Endothelial cell of umbilical vein (primary cell): ENCODE results near the gene MEPE. TPM values are rescaled to one million over a fixed set of nuclear protein-coding genes. Genes with fewer than 3 reads are reported as not detected.

Source experiments
- BruUV-seq: library from RNA; stranded (reverse); fragments of 400-500 nt; replicated peaks from 2 replicates; lab custom pipeline; 2021; lab: Mats Ljungman, UMichigan
- CTCF ChIA-PET: fragments of 300-600, 350-600 bp; sonication (Branson Sonifier 250); formaldehyde crosslinking; loops from one replicate; lab custom pipeline; 2021; ENCODE audit warnings: antibody characterized with exemption, inconsistent platforms; lab: Charles Lee
- POLR2A ChIA-PET: fragments of 300-600, 350-600 bp; sonication (Branson Sonifier 250); formaldehyde crosslinking; loops from one replicate; lab custom pipeline; 2021; ENCODE audit warnings: antibody characterized with exemption, inconsistent platforms; lab: Charles Lee
- DNase-seq: peaks from one replicate; pipeline ENCODE4 v3.0.0-alpha.2; 2011; ENCODE audit warnings: low read depth, low spot score
- FAIRE-seq: peaks from 2 replicates; lab custom pipeline; 2011; peaks lifted over from hg19 to GRCh38; lab: Jason Lieb, UNC
- H2AFZ ChIP-seq: 2 replicates; pipeline ENCODE4 v1.6.0; 2012; ENCODE audit warnings: low read depth, low read length, control low read depth, inconsistent platforms
- H3K27ac ChIP-seq: 2 replicates; pipeline ENCODE4 v1.5.1; 2011; ENCODE audit warnings: low read depth, mild to moderate bottlenecking, control low read depth, low read length, moderate library complexity; ENCODE audit not compliant: insufficient read depth
- H3K27me3 ChIP-seq, 2 experiments: 2 replicates each; pipeline versions ENCODE4 v1.6.0 to v1.6.1; 2011; ENCODE audit warnings: low read length in 2 of 2, mixed read lengths in 1 of 2; ENCODE audit not compliant: control insufficient read depth in 2 of 2, insufficient read depth in 2 of 2
- H3K36me3 ChIP-seq, 2 experiments: 2 replicates in 1 of 2; 3 replicates in 1 of 2; pipeline ENCODE4 v1.5.1; 2011; ENCODE audit warnings: low read length in 2 of 2, mild to moderate bottlenecking in 1 of 2, moderate library complexity in 1 of 2; ENCODE audit not compliant: control insufficient read depth in 2 of 2, insufficient read depth in 2 of 2; ENCODE audit errors: extremely low read depth in 1 of 2
- H3K4me1 ChIP-seq: 3 replicates; pipeline ENCODE4 v1.5.1; 2011; ENCODE audit warnings: mild to moderate bottlenecking, low read length; ENCODE audit not compliant: control insufficient read depth, insufficient read depth; ENCODE audit errors: extremely low read depth
- H3K4me2 ChIP-seq: 2 replicates; pipeline ENCODE4 v1.6.1; 2011; ENCODE audit warnings: low read length, control low read depth, mixed read lengths; ENCODE audit not compliant: insufficient read depth
- H3K4me3 ChIP-seq, 3 experiments: fragments of 200-600 bp in 1 of 3; sonication (generic), shearing (Covaris generic) in 1 of 3; replicated peaks in 1 of 3; 2 replicates each; pipeline ENCODE4 v1.5.1; 2011 to 2016; ENCODE audit warnings: control low read depth in 3 of 3, low read length in 3 of 3, mild to moderate bottlenecking in 2 of 3, inconsistent platforms in 1 of 3, low read depth in 1 of 3, moderate library complexity in 1 of 3; ENCODE audit not compliant: insufficient read depth in 1 of 3
- H3K79me2 ChIP-seq: 2 replicates; pipeline ENCODE4 v1.6.0; 2012; ENCODE audit warnings: low read length, inconsistent platforms; ENCODE audit not compliant: control insufficient read depth, insufficient read depth
- H3K9ac ChIP-seq: replicated peaks from 2 replicates; pipeline ENCODE3; 2011; ENCODE audit warnings: low read length, control low read depth; ENCODE audit not compliant: insufficient read depth; ENCODE audit errors: extremely low read depth
- H3K9me1 ChIP-seq: replicated peaks from 3 replicates; pipeline ENCODE4 v1.6.0; 2011; ENCODE audit warnings: mild to moderate bottlenecking, low read length; ENCODE audit not compliant: control insufficient read depth, insufficient read depth; ENCODE audit errors: extremely low read depth
- H3K9me3 ChIP-seq: replicated peaks from 2 replicates; pipeline ENCODE4 v1.5.1; 2012; ENCODE audit warnings: low read length, inconsistent platforms; ENCODE audit not compliant: control insufficient read depth, insufficient read depth
- H4K20me1 ChIP-seq: replicated peaks from 2 replicates; pipeline ENCODE3; 2011; ENCODE audit warnings: mild to moderate bottlenecking, low read length; ENCODE audit not compliant: control insufficient read depth, insufficient read depth; ENCODE audit errors: extremely low read depth
- CTCF ChIP-seq, 2 donors: IDR thresholded peaks; 1 replicate in 1 of 2; 2 replicates in 1 of 2; pipeline ENCODE4 v1.5.1; 2011; ENCODE audit warnings: low read length in 2 of 2, mild to moderate bottlenecking in 2 of 2, moderate library complexity in 2 of 2, control low read depth in 1 of 2, inconsistent platforms in 1 of 2, low read depth in 1 of 2; ENCODE audit not compliant: insufficient read depth in 1 of 2; ENCODE audit errors: extremely low read depth in 1 of 2
- EZH2 ChIP-seq: IDR thresholded peaks from 2 replicates; pipeline ENCODE4 v1.6.1; 2012; ENCODE audit warnings: borderline replicate concordance, low read depth, mild to moderate bottlenecking, moderate library complexity, low read length, inconsistent platforms; ENCODE audit not compliant: severe bottlenecking
- FOS ChIP-seq: IDR thresholded peaks from 2 replicates; pipeline ENCODE4 v1.6.1; 2011; ENCODE audit warnings: mild to moderate bottlenecking, low read length, moderate library complexity, borderline replicate concordance; ENCODE audit not compliant: insufficient read depth
- GATA2 ChIP-seq: IDR thresholded peaks from 2 replicates; pipeline ENCODE4 v1.7.0; 2011; ENCODE audit warnings: low read depth, mild to moderate bottlenecking, moderate library complexity, mixed read lengths, low read length; ENCODE audit not compliant: insufficient read length, insufficient read depth
- JUN ChIP-seq: IDR thresholded peaks from 2 replicates; pipeline ENCODE4 v1.6.1; 2011; ENCODE audit warnings: borderline replicate concordance, low read depth; ENCODE audit not compliant: insufficient read length, insufficient read depth
- MAX ChIP-seq: IDR thresholded peaks from 2 replicates; pipeline ENCODE4 v1.6.1; 2011; ENCODE audit not compliant: insufficient read depth, insufficient read length
- MYC ChIP-seq: IDR thresholded peaks from one replicate; pipeline ENCODE4 v1.6.1; 2011; ENCODE audit warnings: mild to moderate bottlenecking, low read depth, low read length
- POLR2A ChIP-seq: IDR thresholded peaks from 2 replicates; pipeline ENCODE4 v1.6.1; 2012; ENCODE audit warnings: low read depth, mild to moderate bottlenecking, control low read depth, low read length
- POLR2AphosphoS5 ChIP-seq: IDR thresholded peaks from 2 replicates; pipeline ENCODE4 v1.6.1; 2012; ENCODE audit warnings: low read depth, mild to moderate bottlenecking, control low read depth, low read length, moderate library complexity; ENCODE audit not compliant: insufficient read depth
- dilution Hi-C: fragments of 300-500 bp; cut with MboI; formaldehyde crosslinking; loops from one replicate; pipeline ENCODE4 v1.15.0; 2019; ENCODE audit warnings: low sequenced_read_pairs; ENCODE audit not compliant: extremely low pct_ligation_motif_present
- intact Hi-C: fragments of 100-400 bp; cut with micrococcal nuclease; formaldehyde crosslinking; loops from one replicate; pipeline ENCODE4 v1.10.0; 2022
- polyA plus RNA-seq, 4 experiments: library from polyadenylated mRNA; depleted of rRNA in 3 of 4; stranded (reverse) in 3 of 4; unstranded in 1 of 4; fragments of >200 nt; gene quantifications; 2 replicates each; pipeline versions ENCODE4 v1.2.1 to v1.2.3, GENCODE V29; 2011 to 2012; ENCODE audit warnings: missing spikeins in 1 of 4
- total RNA-seq: library from RNA; stranded (reverse); gene quantifications from 2 replicates; pipeline ENCODE4 v1.2.3, GENCODE V29; 2021

MEPE gene
- total and polyA plus RNA-seq, 2 donors (not counting 3 experiments of a cell fraction or from before 2014, with no cell fraction given): not detected

DNA sequence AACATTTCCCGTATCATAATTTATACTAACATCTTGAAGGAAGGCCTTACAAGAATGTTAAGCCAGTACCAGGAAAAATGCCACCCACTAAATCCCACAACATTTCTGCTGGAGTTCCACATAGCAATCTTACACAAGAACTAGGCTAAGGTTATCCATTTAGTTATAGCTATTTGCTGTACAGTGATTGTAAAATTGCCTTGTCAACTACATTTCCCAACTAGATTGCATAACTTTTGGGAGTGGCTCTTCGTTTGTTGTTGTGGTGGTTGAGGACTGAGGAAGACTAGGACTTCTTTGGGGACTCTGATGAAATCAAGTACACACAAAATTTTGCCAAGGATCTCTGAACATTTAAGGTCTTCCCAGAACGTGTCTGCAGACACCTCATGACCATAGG, 25.4 kb upstream of the MEPE start:
- Histone ChIP-seq H3K4me1 (no peaks in the 10 kb centered on the region), H2AFZ (no peak overlapping the region), H3K79me2 (no peaks in the 10 kb centered on the region), H3K9me1 (no peaks in the 10 kb centered on the region), H4K20me1 (no peaks in the 10 kb centered on the region), H3K4me3 (no peak overlapping the region), H3K9ac (no peak overlapping the region), H3K9me3 (no peaks in the 10 kb centered on the region), H3K27ac (no peak overlapping the region), H3K4me2 (no peak overlapping the region), H3K27me3 (peaks cover 0 to 2% of the 10 kb centered on the region in 2 experiments), H3K36me3 (no peaks in the 10 kb centered on the region)
- TF ChIP-seq FOS: no peak
- TF ChIP-seq POLR2AphosphoS5: no peak
- TF ChIP-seq EZH2: no peak
- TF ChIP-seq MYC: no peak
- no peak for TF ChIP-seq JUN
- no peak for TF ChIP-seq GATA2
- TF ChIP-seq MAX: no peak
- no peak for TF ChIP-seq CTCF (IDR thresholded peaks at IDR 0.05; ENCODE audit: extremely low read depth in 1 of 2, insufficient read depth in 1 of 2, low read depth in 1 of 2, low read length in 2 of 2)
- TF ChIP-seq POLR2A: no peak
- no TSS peak for BruUV-seq
- intact Hi-C loops (no loop called here), dilution Hi-C loops (no loop called here)
- DNase-seq: no peak
- POLR2A ChIA-PET: no interaction called here
- CTCF ChIA-PET: interaction anchor here (1.0 kb wide), 1 partner anchor 41 kb away, joined by 3 read pairs; no protein-coding TSS in a partner anchor
- FAIRE-seq: no peak
